HG03565 (cell line): ENCODE data around the gene SPON1.
"Not testable (repeated sequence)": the region's sequence is repeated elsewhere in the genome, so short reads cannot be mapped to it uniquely, and the experiment has no call there.

Source experiments
- ATAC-seq: cut with Tn5 transposase; IDR thresholded peaks from one replicate; pipeline ENCODE4 v1.9.1; 2021; ENCODE audit warnings: mild to moderate bottlenecking, moderate library complexity; ENCODE audit not compliant: unreplicated experiment

SPON1 gene

DNA sequence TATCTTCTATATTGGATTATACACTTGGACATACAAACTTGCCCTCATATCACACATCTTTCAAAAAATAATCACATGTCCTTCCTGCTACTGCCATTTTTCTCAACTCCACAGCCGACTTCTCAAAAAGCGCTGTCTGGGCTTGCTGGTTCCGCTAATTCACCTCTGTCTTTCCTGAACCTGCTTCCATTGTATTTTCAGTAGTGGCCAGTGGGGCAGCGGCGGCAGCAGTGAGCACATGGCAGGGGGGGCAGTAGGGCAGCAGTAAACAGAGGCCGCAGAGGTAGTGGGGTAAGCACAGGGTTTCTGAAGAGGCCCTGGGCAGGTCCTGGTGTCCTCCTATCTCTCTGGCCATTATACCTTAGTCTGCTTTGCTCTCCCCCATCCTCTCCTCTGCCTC, 270.1 kb downstream of the SPON1 start:
- ATAC-seq = no peak

DNA sequence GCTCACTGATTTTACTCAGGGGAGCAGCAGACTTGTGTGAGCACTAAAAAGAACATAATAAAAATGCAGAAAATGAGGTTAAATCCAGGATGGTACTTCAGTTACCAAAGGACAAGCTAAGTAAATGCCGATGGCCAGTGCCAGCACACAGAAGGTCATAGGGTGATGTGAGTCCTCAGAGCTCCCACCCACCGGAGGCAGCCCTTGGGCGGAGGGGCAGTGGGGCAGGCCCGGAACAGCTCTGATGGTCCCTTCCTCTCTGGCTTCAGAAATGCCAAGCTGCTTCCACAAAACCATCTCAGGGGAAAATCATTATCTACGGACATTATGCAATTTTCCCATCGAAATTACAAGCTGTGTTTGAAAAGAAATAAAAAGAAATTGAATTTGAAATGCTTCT, 271.9 kb downstream of the SPON1 start:
- ATAC-seq = no peak

DNA sequence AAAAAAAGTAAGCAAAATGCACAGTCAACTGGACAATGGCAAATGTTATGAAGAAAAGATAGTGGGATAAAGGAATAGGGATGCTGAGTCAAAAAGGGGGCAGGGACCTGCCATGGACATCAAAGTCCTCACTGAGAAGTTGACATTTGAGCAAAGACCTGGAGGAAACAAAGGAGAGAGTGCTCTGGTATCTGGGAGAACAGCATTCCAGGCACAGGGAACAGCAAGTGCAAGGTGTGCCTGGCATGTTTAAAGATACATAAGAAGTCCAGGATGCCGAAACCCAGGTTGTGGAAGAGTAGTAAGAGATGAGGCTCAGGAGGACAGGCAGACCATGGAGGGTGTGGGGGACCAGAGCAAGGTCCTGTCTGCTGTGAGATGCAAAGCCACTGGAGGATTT, 273.2 kb downstream of the SPON1 start:
- ATAC-seq = no peak

DNA sequence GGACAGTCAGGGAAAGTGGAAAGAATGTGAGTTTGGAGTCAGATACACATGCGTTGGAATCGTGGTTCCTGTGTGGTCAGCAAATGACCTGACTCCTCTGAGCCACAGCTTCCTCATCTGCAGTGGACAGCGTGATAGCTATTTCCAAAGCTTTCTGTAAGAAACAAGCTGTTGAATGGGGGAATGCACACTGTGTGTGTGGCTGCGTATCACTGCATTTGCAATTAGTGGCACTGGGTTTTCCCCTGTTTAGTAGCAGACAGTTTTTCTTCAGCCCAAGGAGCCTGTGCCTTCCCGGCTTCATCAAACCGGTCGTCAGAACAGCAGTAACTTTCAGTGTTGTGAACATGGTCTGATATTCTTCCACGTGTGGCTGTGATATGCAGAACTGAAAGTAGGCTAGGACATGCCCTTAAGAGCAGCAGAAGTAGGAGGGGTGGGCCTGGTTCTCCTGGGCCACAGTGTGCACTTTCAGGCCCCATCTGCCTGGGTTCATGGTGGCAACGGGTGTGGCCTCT, 275.0 kb downstream of the SPON1 start:
- ATAC-seq = peak; percentile 97

DNA sequence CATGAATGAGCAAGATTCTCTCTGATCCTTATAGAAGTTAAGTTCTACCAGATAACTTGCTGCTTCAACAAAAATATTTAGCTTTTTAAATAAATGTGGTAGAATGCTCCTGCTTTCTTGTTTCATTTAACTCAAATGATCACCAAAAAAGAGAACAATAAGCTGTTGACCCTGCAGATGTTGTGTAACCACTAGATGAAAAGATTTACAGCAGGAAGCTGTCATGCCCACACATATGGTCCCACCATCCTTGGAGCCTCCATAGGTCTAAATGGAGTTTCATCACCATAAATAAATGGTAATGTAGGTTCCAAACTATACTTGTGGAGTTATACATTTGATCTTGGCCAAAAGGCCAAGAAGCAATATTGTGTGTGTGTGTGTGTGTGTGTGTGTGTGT, 277.7 kb downstream of the SPON1 start:
- no peak for ATAC-seq

DNA sequence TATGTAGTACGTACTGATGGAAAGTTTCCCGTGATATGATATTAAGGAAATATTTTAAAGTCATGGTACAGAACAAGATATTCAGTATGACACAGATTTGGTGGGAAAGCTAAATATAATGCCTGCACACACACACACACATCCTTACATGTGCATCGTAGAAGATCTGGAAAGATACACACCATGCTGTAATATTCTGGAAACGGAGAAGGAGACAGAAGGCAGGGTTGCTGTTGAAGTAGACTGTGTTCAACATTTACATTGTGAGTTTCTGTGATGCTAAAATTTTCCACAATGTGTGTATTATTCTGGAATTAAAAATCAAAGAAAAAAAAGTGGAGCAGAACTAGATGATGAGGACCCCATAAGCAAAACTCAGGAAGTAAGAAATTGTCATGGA, 278.4 kb downstream of the SPON1 start:
- no peak for ATAC-seq

DNA sequence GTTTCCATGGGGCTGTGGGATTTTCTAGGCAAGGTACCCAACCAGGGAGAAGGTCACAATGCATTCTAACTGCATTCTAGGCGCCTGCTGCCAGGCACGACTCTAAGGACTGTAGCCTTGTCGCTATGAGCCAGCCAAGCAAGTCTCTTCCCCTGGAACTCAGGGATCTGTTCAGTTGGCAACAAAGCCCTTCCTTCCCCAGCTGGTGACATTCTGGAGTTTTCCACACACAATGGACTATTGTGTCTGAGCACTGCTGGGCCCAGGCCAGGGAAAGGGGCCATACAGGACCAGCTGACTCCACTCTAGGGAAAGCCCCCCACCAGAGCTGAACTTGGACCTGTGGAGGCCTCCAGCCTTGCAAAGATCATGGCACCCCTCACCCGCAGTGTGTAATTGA, 279.7 kb downstream of the SPON1 start:
- no peak for ATAC-seq

DNA sequence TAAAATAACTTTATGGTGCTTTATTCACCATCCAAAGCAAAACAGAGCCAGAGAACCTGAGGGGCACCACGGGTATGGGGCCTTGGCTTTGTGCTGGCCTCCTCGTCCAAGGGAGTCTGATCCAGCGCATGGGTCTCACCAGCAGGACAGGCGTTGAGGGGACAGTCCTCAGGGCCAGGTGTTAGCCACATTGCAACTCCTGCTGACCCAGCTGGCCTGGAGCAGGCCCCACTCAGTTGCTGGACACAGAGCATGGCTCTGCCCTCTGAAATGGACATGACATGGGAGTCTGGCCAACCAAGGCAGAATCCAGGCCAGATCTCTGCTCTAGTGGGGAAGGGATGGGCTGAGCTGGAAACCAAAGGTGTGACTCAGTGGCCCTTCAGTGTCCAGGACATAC, 280.2 kb downstream of the SPON1 start:
- ATAC-seq = no peak

DNA sequence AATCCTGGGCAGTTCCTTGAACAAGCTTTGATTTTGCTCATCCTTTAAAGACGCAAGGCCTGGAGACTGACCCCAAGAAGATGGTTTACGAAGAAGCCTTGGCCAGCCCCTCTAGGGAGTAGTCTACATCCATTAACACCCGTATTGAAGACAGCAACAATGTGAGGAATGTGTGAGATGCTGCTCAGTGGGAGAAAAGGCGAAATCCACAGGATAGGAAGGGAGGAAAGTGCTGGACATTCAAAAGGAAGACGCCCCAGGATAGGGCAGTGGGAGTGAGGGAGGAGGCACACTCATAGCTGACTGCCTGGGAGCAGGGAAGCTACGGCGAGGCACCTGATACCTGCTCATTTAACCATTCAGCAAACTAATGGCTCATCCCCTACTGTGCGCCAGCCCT, 282.4 kb downstream of the SPON1 start:
- no peak for ATAC-seq

DNA sequence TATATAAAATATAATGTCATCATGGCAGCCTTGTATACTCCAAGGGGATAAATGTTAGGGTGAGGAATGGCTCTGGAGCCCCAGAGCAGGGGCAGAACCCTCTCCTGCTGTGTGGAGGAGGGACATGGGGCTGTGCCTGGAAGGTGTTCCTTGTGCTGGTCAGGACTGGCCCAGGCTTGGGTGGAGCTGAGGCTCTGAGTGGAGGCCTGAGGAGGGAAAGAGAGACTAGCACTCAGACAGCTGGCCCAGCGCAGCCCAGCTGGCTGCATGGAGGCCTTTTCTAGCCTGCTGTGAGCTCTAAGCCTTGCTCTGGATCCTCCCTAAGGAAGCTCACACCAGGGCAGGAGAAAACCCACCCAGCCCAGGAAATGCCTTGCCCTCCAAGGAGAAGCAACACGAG, 282.9 kb downstream of the SPON1 start:
- ATAC-seq = no peak

DNA sequence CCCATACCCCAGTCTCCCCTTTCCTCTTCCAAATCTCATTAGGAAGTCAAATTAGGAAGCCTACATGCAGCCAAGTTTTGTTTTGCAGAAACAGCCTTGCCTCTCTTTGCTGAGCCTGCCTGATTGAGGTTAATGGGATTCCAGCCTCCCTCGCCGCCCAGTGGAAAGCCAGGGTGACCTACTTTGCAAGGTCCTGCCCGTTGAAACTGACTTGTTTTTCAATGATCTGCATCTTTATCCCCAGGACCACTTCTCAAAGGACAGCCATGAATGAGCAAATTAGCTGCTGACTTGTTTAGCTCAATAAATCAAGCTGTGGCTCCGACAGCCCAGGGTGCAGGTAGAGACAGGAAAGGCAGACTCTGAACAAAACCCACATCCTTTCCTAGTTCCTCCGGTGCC, 286.1 kb downstream of the SPON1 start:
- no peak for ATAC-seq

DNA sequence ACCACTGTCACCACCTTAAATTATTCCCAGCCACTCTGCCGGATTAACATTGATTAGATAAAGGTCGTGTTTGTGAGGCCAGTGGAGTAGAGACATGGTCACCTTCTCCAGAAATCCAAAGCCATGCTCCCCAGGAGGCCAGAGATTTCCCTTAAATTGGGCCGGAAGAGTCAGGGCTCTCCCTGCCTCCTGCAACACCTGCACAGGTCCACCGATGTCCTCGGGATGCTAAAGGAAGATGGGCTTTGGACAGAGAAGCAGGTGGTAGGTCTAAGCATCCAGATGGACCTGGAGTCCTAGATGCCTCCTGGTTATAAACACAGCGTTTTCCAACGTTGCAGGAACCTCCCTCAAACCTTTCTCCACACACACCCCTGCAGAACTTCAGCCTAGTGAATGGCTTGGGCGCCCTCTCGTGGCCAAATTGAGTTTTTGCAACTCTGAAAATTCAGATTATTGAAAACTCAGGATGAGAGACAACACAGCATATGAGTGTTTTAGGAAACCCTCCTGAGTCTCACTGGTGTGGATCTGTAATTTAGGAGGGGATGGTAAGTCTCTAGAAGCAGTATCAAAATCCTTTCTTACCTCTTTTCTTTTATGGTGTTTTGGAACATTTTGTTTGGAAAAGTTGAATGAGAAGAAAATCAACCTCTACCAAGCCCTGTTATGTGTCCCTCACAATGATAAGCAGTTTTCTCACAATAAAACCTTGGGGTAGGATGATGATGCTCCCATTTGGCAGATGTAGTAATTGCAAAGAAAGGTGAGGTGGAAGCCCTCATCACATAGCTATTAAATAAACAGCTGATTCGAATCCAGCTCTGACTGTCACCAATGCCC, 286.8 kb downstream of the SPON1 start:
- no peak for ATAC-seq

DNA sequence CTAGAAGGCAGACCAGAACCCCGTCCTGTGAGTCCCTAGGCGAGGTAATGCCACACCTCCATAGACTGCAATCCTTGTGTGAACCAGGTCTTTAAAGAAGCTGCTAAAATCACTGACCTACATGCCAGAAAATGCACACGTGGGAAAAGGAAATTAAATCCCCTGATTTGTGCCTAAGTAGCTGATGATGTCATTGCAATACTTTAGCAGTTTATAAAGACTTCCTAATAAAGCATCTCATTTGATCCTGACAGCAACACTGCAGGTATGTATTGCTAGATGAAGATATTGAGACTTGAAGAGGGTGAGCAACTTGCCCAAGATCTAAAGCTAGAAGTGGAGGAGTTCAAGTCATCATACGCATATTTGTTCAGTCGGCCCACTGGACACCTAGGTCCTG, 289.2 kb downstream of the SPON1 start:
- ATAC-seq = no peak

DNA sequence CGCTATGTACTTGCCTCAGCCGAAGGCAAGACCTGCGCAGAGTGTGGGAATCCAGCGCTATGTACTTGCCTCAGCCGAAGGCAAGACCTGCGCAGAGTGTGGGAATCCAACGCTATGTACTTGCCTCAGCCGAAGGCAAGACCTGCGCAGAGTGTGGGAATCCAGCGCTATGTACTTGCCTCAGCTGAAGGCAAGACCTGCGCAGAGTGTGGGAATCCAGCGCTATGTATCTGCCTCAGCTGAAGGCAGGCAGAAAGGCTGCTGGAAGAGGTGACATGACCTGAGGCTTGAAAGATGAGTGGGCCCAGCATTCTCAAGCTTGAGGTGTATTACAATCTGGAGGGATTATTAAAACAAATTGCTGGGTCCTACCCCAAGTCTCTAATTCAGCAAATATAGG, 290.0 kb downstream of the SPON1 start:
- ATAC-seq = not testable (repeated sequence)

DNA sequence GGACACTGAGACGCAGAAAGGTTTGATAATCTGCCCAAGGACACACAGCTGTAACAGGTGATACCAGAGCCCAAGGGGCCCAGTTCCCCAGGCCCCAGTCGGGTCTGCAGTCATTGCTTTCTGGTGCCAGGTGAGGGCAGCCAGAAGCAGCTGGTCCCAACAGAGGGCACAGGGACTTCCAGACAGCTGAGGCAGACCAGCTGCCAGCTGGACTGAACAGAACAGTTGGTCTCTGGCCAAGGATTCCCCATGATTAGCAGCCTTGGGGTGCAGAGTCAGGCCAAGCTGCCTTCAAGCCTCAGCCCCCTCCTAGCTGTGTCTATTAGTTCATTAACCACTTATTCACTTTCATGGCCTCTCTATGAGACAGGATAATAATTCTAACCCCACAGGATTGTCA, 290.9 kb downstream of the SPON1 start:
- ATAC-seq = no peak

DNA sequence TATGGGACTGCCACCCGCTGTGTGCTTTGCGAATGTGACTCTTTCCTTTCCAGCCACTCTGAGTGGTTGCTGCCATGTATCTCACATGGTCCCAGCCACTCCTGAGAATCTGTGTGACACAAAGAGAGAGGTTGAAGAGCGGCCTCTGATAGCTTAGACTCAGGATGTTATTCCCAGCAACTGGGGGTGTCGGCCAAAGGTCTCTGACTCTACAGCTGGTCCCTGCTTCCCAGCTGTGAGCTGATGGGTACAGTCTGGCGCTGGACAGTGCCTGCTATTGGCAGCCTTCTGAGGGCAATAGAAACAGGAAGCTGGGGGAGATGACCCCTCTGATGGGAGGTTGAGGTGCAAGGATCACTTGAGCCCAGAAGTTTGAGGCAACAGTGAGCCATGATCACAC, 291.3 kb downstream of the SPON1 start:
- ATAC-seq = no peak

DNA sequence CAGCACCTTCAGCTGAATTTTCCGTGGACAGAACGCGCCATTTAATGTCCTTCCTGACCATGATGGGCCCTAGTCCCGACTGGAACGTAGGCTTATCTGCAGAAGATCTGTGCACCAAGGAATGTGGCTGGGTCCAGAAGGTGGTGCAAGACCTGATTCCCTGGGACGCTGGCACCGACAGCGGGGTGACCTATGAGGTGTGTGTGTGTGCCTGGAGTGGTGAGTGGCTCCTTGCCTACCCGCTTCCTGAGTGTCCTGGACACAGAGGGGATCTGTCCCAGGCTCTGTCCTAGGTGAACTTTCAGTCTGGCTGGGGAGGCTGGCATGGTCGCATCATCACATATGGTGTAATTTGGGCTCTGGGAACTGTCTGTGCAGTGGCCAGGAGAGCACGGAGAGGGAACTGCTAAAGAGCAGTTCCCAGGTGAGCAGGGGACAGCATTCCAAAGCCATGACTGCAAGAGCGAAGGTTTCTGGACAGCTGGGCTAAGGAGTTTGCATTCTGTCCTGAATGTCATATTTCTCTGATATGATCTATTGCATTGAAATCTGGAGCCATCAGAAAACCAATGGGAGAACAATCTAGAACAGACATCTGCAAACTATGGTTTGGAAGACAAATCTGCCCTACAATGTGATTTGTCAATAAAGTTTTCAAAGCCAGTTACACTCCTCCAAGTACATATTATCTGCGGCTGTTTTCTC, 292.2 kb downstream of the SPON1 start:
- ATAC-seq = no peak

DNA sequence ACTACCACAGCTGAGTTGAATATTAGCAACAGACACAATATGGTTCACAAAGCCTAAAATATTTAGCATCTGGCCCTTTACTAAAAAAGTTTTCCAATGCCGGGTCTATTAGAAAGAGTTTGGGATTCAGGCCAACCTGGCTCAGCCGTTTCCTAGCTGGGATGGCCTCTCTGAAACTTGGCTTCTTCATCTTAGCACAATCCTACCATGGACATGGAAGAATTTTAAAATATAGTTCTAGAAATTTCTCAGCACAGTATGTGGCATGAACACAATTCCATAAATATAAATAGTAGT, 292.7 kb downstream of the SPON1 start:
- no peak for ATAC-seq

DNA sequence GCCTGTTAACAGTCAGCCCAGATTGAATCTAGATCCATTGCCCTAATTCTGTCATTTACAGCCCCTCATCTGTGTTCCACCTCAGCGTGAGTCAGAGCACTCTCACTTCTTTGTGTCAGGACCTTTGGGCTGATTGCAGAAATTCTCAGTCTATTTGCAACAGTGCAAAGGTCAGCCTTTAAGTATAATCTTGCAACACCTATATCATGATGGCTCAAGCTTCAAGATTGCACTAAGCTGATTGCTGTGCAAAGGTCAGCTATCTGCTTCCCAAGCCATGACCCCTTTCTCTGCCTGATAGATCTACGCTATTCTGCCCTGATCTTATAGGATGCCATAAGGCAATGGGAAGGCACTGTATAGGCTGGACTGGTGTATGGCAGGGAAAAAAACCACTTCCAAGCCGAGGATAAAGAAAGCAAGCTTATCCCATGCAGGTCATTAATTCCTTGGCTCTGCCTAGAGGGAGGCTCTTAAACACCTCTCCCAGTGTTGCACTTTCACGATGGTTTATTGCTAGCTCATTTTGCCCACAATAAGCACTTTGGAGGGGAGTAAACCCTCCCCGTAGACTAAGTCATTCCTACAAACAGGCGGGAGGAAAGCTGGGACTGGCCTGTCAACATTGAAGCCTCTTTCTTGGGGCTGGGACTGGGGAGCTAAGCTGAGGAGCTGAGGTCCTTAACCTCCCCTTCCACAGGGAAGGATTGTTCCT, 295.9 kb downstream of the SPON1 start:
- no peak for ATAC-seq

DNA sequence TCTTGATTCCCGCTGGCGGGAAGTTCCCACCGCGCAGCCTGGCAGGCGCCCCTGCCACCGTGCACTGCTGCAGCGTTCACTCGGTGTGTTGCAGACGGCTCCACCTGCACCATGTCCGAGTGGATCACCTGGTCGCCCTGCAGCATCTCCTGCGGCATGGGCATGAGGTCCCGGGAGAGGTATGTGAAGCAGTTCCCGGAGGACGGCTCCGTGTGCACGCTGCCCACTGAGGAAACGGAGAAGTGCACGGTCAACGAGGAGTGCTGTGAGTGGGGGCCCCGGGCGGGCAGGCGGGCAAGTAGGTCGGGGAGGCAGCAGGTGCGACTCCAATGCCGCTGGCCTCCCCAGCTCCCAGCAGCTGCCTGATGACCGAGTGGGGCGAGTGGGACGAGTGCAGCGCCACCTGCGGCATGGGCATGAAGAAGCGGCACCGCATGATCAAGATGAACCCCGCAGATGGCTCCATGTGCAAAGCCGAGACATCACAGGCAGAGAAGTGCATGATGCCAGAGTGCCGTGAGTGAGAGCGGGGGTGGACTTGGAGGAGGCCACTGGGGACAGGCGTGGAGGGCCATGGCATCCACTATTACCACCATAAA, 296.8 kb downstream of the SPON1 start:
- ATAC-seq = no peak

DNA sequence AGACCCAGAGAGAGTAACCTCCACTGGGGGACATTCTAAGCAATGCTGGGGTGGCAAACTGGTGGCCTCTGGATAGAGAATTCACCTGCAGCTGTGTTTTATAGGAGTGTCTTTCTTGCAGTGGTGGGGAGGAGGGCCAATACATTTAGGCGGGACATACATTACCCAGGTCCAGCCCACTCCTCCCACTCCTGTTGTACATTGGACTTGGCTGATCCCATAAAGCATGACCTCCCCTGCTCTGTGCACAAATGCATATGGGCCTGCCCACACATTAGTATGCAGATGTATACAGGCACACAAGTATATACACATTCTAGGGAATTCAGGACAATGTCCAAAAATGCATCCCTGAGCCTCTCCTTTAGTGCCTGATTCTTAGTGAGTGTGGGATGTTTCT, 297.4 kb downstream of the SPON1 start:
- no peak for ATAC-seq

DNA sequence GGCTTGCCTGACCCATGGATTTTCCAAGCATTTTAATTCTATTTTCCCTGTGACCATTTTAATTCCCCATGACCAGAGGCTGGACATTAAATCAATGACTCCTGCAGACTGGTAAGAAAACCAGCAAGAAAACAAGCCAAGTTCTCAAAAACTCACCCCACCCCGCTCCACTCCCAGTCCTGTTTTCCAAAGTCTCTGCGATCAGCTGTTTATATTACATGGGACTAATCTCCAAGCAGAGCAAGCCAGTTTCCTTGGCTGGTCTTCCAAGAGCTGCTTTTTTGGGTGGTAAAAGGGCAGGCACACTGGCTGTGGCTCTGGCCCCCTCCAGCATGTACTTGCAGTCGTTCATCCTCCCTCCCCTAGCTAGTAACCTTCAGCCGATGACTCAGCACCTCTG, 298.5 kb downstream of the SPON1 start:
- no peak for ATAC-seq
